ENCODE measurements around the gene PCSK5. TPM values are rescaled to one million over a fixed set of nuclear protein-coding genes. Genes with fewer than 3 reads are reported as not detected.

Gene PCSK5
- total and polyA plus RNA-seq, 2 of the 8 experiments (the other 6 are each of a cell fraction or from before 2014, with no cell fraction given) = 5.5 to 10.7 TPM

- no peak overlapping the region for H3K23ac ChIP-seq (ENCODE audit: insufficient read length)
Measured at GRCh38 chr9:76200315-76200714, 309.8 kb downstream of the PCSK5 start.

More at GRCh38 chr9:76200315-76200714, 309.8 kb downstream of the PCSK5 start:
- FAIRE-seq (no peak), DNase-seq (ENCODE audit: low read depth in 1 of 2, low spot score in 2 of 2) (no peak)
- Histone ChIP-seq H2BK12ac (ENCODE audit: low read depth, low read length) (no peak overlapping the region), H3K36me3 (ENCODE audit: control insufficient read depth in 2 of 4, insufficient read depth in 4 of 4, low read length in 3 of 4) (no peaks in the 10 kb centered on the region), H3K27me3 (replicated peaks in 1 of 4; ENCODE audit: control insufficient read depth in 3 of 4, extremely low read depth in 1 of 4, insufficient read depth in 3 of 4, low read length in 3 of 4) (no peaks in the 10 kb centered on the region), H2BK15ac (ENCODE audit: low read length) (no peak overlapping the region), H3K79me2 (ENCODE audit: control insufficient read depth in 1 of 2, insufficient read depth in 2 of 2, low read length in 2 of 2) (no peaks in the 10 kb centered on the region), H2AK5ac (ENCODE audit: low read depth, low read length) (no peak overlapping the region), H3K14ac (ENCODE audit: insufficient read length) (no peak overlapping the region), H4K8ac (ENCODE audit: extremely low read depth, insufficient read depth, low read length) (no peak overlapping the region), H2AFZ (ENCODE audit: low read length) (no peak overlapping the region), H2BK20ac (ENCODE audit: low read length) (no peak overlapping the region), H3K27ac (ENCODE audit: low read depth, low read length) (no peak overlapping the region), H3K4me2 (ENCODE audit: insufficient read depth in 1 of 2, low read depth in 2 of 2, low read length in 2 of 2) (no peak overlapping the region), H2BK5ac (ENCODE audit: low read depth, low read length) (no peak overlapping the region), H3K9me3 (ENCODE audit: insufficient read depth in 2 of 2, low read depth in 1 of 2, low read length in 1 of 2) (no peaks in the 10 kb centered on the region), H3K4me1 (replicated peaks in 1 of 4; ENCODE audit: control insufficient read depth in 3 of 4, insufficient read depth in 4 of 4, low read length in 3 of 4) (no peaks in the 10 kb centered on the region), H2BK120ac (replicated peaks; ENCODE audit: low read depth, low read length) (no peak overlapping the region), H3K4me3 (ENCODE audit: extremely low read depth in 1 of 4, insufficient read depth in 2 of 4, low read depth in 3 of 4, low read length in 4 of 4) (no peak overlapping the region), H4K20me1 (replicated peaks in 1 of 2; ENCODE audit: control insufficient read depth in 1 of 2, insufficient read depth in 2 of 2, low read length in 2 of 2) (no peaks in the 10 kb centered on the region), H4K91ac (replicated peaks; ENCODE audit: insufficient read length, low read length) (no peak overlapping the region), H3K9ac (replicated peaks in 1 of 4; ENCODE audit: extremely low read depth in 1 of 4, low read depth in 3 of 4, low read length in 3 of 4) (no peak overlapping the region), H3K18ac (ENCODE audit: extremely low read depth, low read length) (no peak overlapping the region), H3K4ac (replicated peaks; ENCODE audit: insufficient read length, low read depth, low read length) (no peak overlapping the region), H3K79me1 (ENCODE audit: low read depth, low read length) (no peaks in the 10 kb centered on the region), H3K23me2 (ENCODE audit: low read depth, low read length) (no peaks in the 10 kb centered on the region), H4K5ac (ENCODE audit: insufficient read length, low read depth, low read length) (no peak overlapping the region), H3K56ac (replicated peaks; ENCODE audit: insufficient read length, low read depth, low read length) (no peak overlapping the region)
- POLR2A ChIA-PET (ENCODE audit: partially characterized antibody) = no interaction called here
- WGBS, 2 experiments (ENCODE audit: extremely low coverage in 1 of 2, insufficient coverage in 1 of 2, insufficient read length in 1 of 2, insufficient replicate concordance in 2 of 2, low coverage in 1 of 2, low lambda C conversion rate in 2 of 2, missing lambda C conversion rate in 1 of 2) = 94% methylated on average over 5 of the region's 5 CpGs; no CpG with 5 or more reads in 1 of the 2 experiments
- TF ChIP-seq CREB1 (IDR thresholded peaks at IDR 0.05) (no peak), PHF8 (conservative IDR thresholded peaks at IDR 0.05; ENCODE audit: low read depth, low read length) (no peak), CEBPB (IDR thresholded peaks at IDR 0.05; ENCODE audit: low read depth, low read length) (no peak), NRF1 (IDR thresholded peaks at IDR 0.05; ENCODE audit: low read depth, low read length) (no peak), CTCF (IDR thresholded peaks at IDR 0.05; ENCODE audit: control extremely low read depth in 1 of 3, insufficient read depth in 1 of 3, low read depth in 1 of 3, low read length in 3 of 3) (no peak), SAP30 (IDR thresholded peaks at IDR 0.05; ENCODE audit: insufficient read depth, insufficient replicate concordance, low read length) (no peak), BRCA1 (IDR thresholded peaks at IDR 0.05; ENCODE audit: low read depth, low read length) (no peak)
- CTCF ChIA-PET (ENCODE audit: partially characterized antibody) = interaction anchor here (1.0 kb wide), 1 partner anchor 20 kb away, joined by 5 read pairs; no protein-coding TSS in a partner anchor
